Keratinocyte (primary cell): Measurements from ENCODE around the gene IPO11. TPM values are rescaled to one million over a fixed set of nuclear protein-coding genes. Genes with fewer than 3 reads are reported as not detected.

Experiments used
- DNase-seq: peaks from one replicate; pipeline ENCODE4 v3.0.0-alpha.2; 2011; ENCODE audit warnings: low read depth, missing footprints, low spot score
- FAIRE-seq: peaks from 2 replicates; lab custom pipeline; 2011; peaks lifted over from hg19 to GRCh38; lab: Jason Lieb, UNC
- H2AFZ ChIP-seq: 2 replicates; pipeline ENCODE4 v1.6.0; 2012; ENCODE audit warnings: low read length, control low read depth, inconsistent platforms; ENCODE audit not compliant: control insufficient read depth
- H3K27ac ChIP-seq: 2 replicates; pipeline ENCODE4 v1.5.1; 2011; ENCODE audit warnings: low read length; ENCODE audit not compliant: control insufficient read depth, insufficient read depth
- H3K27me3 ChIP-seq: 3 replicates; pipeline ENCODE4 v1.6.0; 2011; ENCODE audit warnings: low read length; ENCODE audit not compliant: control insufficient read depth, insufficient read depth; ENCODE audit errors: extremely low read depth
- H3K36me3 ChIP-seq, 2 experiments: 2 replicates in 1 of 2; 3 replicates in 1 of 2; pipeline ENCODE4 v1.5.1; 2011; ENCODE audit warnings: low read length in 2 of 2, mild to moderate bottlenecking in 1 of 2; ENCODE audit not compliant: control insufficient read depth in 2 of 2, insufficient read depth in 2 of 2; ENCODE audit errors: extremely low read depth in 1 of 2
- H3K4me1 ChIP-seq: 3 replicates; pipeline ENCODE4 v1.5.1; 2011; ENCODE audit warnings: low read length; ENCODE audit not compliant: control insufficient read depth, insufficient read depth; ENCODE audit errors: extremely low read depth
- H3K4me2 ChIP-seq: 3 replicates; pipeline ENCODE4 v1.6.0; 2011; ENCODE audit warnings: low read depth, low read length; ENCODE audit not compliant: control insufficient read depth, insufficient read depth; ENCODE audit errors: extremely low read depth
- H3K4me3 ChIP-seq, 3 experiments: fragments of 200-600 bp in 1 of 3; sonication (generic) in 1 of 3; 2 replicates in 2 of 3; 3 replicates in 1 of 3; pipeline ENCODE4 v1.5.1; 2011 to 2016; ENCODE audit warnings: low read length in 3 of 3, mild to moderate bottlenecking in 3 of 3, control low read depth in 2 of 3, inconsistent platforms in 1 of 3, low read depth in 1 of 3, mixed read lengths in 1 of 3, mixed run types in 1 of 3, moderate library complexity in 1 of 3; ENCODE audit not compliant: control insufficient read depth in 2 of 3, insufficient read depth in 2 of 3; ENCODE audit errors: extremely low read depth in 1 of 3
- H3K79me2 ChIP-seq: 2 replicates; pipeline ENCODE4 v1.6.0; 2012; ENCODE audit warnings: low read length; ENCODE audit not compliant: control insufficient read depth, insufficient read depth
- H3K9ac ChIP-seq: 3 replicates; pipeline ENCODE4 v1.6.0; 2011; ENCODE audit warnings: low read length; ENCODE audit not compliant: control insufficient read depth, insufficient read depth; ENCODE audit errors: extremely low read depth
- H3K9me1 ChIP-seq: 3 replicates; pipeline ENCODE4 v1.6.0; 2011; ENCODE audit warnings: low read length; ENCODE audit not compliant: control insufficient read depth, insufficient read depth; ENCODE audit errors: extremely low read depth
- H3K9me3 ChIP-seq: 2 replicates; pipeline ENCODE4 v1.5.1; 2012; ENCODE audit warnings: low read depth, low read length; ENCODE audit not compliant: control insufficient read depth
- H4K20me1 ChIP-seq: 3 replicates; pipeline ENCODE4 v1.6.0; 2011; ENCODE audit warnings: low read length; ENCODE audit not compliant: control insufficient read depth, insufficient read depth; ENCODE audit errors: extremely low read depth
- EZH2 ChIP-seq: IDR thresholded peaks from one replicate; pipeline ENCODE4 v1.6.1; 2012; ENCODE audit warnings: inconsistent platforms, mild to moderate bottlenecking, low read length, moderate library complexity
- dilution Hi-C: fragments of 300-500 bp; cut with MboI; formaldehyde crosslinking; loops from one replicate; pipeline ENCODE4 v1.7.0; 2020; ENCODE audit warnings: low sequenced_read_pairs; ENCODE audit not compliant: extremely low pct_ligation_motif_present
- polyA plus RNA-seq, 5 experiments: library from polyadenylated mRNA; depleted of rRNA in 3 of 5; stranded (reverse) in 3 of 5; stranded (forward) in 1 of 5; unstranded in 1 of 5; fragments of >200 nt; gene quantifications; 1 replicate in 1 of 5; 2 replicates in 3 of 5; 3 replicates in 1 of 5; pipeline versions ENCODE4 v1.2.1 to v1.2.3, GENCODE V29; 2011 to 2012; ENCODE audit warnings: missing spikeins in 2 of 5, low read depth in 1 of 5, low replicate concordance in 1 of 5
- TF ChIP-seq, protein P1 (sequence below), 3 experiments: IDR thresholded peaks in 1 of 3; conservative IDR thresholded peaks in 1 of 3; optimal IDR thresholded peaks in 1 of 3; 2 replicates in 2 of 3; 3 replicates in 1 of 3; pipeline versions ENCODE3 to v1.5.1; 2011; ENCODE audit warnings: low read length in 3 of 3, mild to moderate bottlenecking in 3 of 3, moderate library complexity in 2 of 3, control low read depth in 1 of 3, inconsistent platforms in 1 of 3; ENCODE audit not compliant: insufficient read depth in 2 of 3; ENCODE audit errors: extremely low read depth in 1 of 3

IPO11 gene
- polyA plus RNA-seq, 1 donor (not counting 4 experiments of a cell fraction or from before 2014, with no cell fraction given), result 34.7 TPM

GRCh38 chr5:62486672-62487071 lies 74.1 kb downstream of the IPO11 start:
- no peak overlapping the region for H3K4me2 ChIP-seq
- DNase-seq (no peak), FAIRE-seq (no peak)
- no peak overlapping the region for H2AFZ ChIP-seq
- H3K27me3 ChIP-seq, result no peaks in the 10 kb centered on the region
- no peak overlapping the region for H3K4me3 ChIP-seq
- H3K36me3 ChIP-seq, result peaks cover 2% of the 10 kb centered on the region in 2 experiments
- no peaks in the 10 kb centered on the region for H3K9me3 ChIP-seq
- no peaks in the 10 kb centered on the region for H3K9me1 ChIP-seq
- H3K79me2 ChIP-seq, result no peaks in the 10 kb centered on the region
- no peak overlapping the region for H3K27ac ChIP-seq
- no peak for TF ChIP-seq EZH2
- TF ChIP-seq, protein P1, sequence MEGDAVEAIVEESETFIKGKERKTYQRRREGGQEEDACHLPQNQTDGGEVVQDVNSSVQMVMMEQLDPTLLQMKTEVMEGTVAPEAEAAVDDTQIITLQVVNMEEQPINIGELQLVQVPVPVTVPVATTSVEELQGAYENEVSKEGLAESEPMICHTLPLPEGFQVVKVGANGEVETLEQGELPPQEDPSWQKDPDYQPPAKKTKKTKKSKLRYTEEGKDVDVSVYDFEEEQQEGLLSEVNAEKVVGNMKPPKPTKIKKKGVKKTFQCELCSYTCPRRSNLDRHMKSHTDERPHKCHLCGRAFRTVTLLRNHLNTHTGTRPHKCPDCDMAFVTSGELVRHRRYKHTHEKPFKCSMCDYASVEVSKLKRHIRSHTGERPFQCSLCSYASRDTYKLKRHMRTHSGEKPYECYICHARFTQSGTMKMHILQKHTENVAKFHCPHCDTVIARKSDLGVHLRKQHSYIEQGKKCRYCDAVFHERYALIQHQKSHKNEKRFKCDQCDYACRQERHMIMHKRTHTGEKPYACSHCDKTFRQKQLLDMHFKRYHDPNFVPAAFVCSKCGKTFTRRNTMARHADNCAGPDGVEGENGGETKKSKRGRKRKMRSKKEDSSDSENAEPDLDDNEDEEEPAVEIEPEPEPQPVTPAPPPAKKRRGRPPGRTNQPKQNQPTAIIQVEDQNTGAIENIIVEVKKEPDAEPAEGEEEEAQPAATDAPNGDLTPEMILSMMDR (optimal IDR thresholded peaks at IDR 0.05 in 1 of 3, IDR thresholded peaks at IDR 0.05 in 1 of 3, conservative IDR thresholded peaks at IDR 0.05 in 1 of 3; ENCODE audit: extremely low read depth in 1 of 3, insufficient read depth in 2 of 3, low read length in 3 of 3), result no peak
- no peaks in the 10 kb centered on the region for H3K4me1 ChIP-seq
- H4K20me1 ChIP-seq, result no peaks in the 10 kb centered on the region
- dilution Hi-C loops, result no loop called here
- H3K9ac ChIP-seq, result no peak overlapping the region

GRCh38 chr5:62488531-62488930 lies 76.0 kb downstream of the IPO11 start:
- no peak overlapping the region for H3K4me3 ChIP-seq
- no peaks in the 10 kb centered on the region for H3K4me1 ChIP-seq
- no peak for TF ChIP-seq EZH2
- TF ChIP-seq, protein P1 (optimal IDR thresholded peaks at IDR 0.05 in 1 of 3, IDR thresholded peaks at IDR 0.05 in 1 of 3, conservative IDR thresholded peaks at IDR 0.05 in 1 of 3; ENCODE audit: extremely low read depth in 1 of 3, insufficient read depth in 2 of 3, low read length in 3 of 3), result no peak
- DNase-seq, result no peak
- no peaks in the 10 kb centered on the region for H3K79me2 ChIP-seq
- H3K9ac ChIP-seq, result no peak overlapping the region
- H3K9me3 ChIP-seq, result no peaks in the 10 kb centered on the region
- no peak overlapping the region for H3K4me2 ChIP-seq
- H3K27ac ChIP-seq, result no peak overlapping the region
- dilution Hi-C loops, result no loop called here
- no peak overlapping the region for H2AFZ ChIP-seq
- H3K27me3 ChIP-seq, result no peaks in the 10 kb centered on the region
- no peaks in the 10 kb centered on the region for H3K9me1 ChIP-seq
- no peak for FAIRE-seq
- H4K20me1 ChIP-seq, result no peaks in the 10 kb centered on the region
- H3K36me3 ChIP-seq, result peaks cover 2% of the 10 kb centered on the region in 2 experiments
